HT-29 (cell line): ENCODE results near the gene CACNA1A. TPM values are rescaled to one million over a fixed set of nuclear protein-coding genes. Genes with fewer than 3 reads are reported as not detected.

Source experiments
- DNase-seq: peaks from one replicate; pipeline ENCODE4 v3.0.0-alpha.2; 2015; ENCODE audit warnings: low spot score
- total RNA-seq: library from RNA; depleted of rRNA; stranded (reverse); fragments of >200 nt; shearing (Covaris generic); gene quantifications from 2 replicates; pipeline ENCODE4 v1.2.3, GENCODE V29; 2014

The CACNA1A gene
- total RNA-seq, 1 experiment from 2014 or later = 0.10 TPM

DNA sequence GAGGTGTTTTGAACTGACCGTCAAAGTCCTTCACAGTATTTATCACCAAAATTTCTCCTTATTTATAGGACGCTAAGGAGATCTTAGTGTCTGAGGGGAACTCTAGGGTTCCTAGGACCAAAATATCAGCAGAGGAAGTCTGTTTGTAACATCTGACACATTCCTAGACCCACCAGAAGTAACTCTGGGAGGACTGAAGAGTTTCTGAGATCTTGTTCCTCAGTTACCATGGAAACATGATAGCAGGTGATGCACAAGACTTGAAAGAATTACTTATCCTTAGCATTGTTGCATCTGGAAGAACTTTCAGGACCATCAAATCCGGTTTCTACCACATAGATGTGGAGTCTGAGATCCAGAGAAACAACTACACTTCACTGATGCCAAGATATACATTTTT, 191.5 kb downstream of the CACNA1A start:
- no peak for DNase-seq

DNA sequence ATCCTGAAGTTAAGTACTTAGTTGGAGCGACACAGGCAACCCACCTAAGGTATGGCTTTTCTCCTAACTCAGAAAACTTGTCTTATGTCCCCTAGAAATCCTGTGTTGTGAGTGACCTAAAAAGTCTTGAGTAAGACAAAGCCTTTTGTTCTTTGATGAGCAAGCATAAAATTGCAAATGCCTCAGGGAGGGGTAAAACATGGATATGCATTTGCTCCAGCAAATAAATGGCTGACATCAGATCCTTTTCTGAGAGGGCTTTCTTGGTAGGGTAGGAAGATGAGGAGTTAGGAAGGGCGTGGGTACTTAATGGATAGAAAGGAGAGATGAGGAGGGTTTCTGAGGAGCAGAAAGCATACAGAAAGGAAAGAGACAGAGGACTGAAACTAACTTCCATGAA, 192.4 kb downstream of the CACNA1A start:
- no peak for DNase-seq

DNA sequence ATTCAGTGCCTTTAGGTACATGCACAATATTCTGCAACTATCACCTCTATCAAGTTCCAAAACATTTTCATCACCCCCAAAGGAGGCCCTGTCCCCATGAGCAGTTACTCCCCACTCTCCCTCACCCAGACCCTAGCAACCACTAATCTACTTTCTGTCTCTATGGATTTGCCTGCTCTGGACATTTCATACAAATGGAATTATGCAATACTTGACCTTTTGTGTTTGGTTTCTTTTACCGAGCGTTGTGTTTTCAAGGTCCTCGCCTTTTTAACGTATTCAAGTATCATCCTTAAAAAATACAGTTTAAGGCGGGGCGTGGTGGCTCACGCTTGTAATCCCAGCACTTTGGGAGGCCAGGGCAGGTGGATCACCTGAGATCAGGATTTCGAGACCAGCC, 196.4 kb downstream of the CACNA1A start:
- DNase-seq = no peak

DNA sequence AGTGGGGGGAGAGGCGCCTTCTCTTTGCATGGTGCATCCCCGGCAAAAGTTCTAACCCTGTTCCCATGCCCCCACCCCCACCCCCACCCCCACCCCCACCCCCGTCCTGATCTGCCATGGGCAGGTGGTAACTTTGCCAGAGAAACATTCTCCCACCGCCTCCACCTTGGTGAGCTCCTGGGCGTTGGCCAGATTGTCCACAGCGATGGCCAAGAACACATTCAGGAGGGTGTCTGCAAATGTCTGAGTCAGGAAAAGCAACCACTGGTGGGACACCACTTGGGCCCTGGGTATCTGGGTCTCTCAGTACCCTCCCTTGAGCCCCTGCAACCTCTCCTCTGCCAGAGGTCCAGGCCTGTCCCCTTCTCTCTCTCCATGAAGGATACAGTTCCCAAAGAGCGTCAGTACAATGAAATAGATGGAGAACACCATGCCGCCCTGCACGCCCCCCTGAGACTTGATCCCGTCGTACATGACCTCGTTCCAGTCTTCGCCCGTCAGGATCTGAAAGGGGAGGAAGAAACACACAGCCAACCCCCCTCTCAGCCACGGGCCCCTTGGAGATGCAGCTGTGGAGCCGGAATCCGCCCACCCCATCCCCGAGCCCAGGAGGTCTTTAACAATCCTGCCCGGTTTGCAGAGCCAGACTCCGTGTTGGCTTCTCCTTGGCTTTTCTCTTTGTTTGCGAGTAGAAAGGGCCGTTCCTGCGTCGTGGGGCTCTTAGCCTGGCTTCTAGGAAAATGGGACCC, 202.7 kb downstream of the CACNA1A start:
- DNase-seq = no peak

- DNase-seq = no peak
Measured at GRCh38 chr19:13302526-13303270, 203.6 kb downstream of the CACNA1A start.

DNA sequence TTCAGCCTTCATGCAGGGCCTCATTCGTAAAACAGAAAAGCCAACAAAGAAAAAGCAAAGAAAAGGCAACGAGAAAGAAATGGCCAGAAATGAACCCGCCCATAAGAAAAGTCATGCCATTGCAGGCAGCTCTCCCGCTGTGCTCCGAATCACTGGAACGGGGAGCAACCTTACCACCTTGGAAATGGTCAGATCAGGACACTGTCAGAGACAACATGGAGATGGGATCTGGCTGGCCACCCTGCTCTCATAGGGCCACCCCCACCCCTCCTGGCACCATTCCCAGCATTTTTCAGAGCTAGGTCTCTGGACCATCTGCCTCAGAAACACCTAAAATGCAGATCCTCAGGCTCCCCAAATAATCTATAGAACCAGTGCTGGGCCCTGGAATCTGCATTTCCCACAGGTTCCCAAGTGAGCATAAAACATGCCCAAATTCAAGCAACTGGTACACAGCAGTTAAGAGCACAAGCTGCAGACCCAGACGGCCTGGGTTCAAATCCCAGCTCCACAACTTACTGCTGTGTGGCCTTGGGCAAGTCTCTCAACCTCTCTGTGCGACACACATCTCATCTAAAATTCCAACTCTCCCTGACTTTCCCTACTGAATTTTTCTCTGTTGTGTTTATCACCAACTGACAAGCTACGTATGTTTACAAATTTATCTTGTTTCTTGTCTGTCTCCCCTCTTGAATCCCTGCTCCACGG, 204.5 kb downstream of the CACNA1A start:
- DNase-seq = no peak

DNA sequence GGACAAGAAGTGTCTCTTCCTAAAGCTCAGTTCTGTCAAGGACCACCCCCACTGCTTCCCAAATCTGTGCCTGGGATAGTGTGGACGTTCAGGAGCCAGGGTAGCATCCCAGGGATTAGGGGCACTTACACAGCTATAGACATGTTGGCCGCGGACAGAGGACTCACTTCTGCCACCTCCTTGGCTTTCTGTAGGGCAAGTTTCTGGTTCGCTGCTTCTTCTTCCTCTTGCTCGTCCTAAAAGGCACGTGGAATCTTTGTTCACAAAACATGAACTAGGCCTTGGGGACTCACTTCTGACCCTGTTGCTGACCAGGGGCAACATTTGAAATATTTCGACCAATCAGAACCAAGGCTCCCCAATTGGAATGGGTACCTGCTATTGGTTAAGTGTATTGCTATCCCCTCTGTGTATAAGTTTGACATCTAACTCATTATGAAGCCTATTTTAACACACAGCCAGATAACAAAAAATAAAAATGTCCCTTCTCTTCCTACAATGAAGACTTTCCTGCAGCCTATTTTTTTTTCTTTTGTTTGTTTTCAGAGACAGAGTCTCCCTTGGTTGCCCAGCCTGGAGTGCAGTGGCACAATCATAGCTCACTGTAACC, 205.8 kb downstream of the CACNA1A start:
- no peak for DNase-seq

- DNase-seq = no peak
Measured at GRCh38 chr19:13299838-13300237, 206.4 kb downstream of the CACNA1A start.

DNA sequence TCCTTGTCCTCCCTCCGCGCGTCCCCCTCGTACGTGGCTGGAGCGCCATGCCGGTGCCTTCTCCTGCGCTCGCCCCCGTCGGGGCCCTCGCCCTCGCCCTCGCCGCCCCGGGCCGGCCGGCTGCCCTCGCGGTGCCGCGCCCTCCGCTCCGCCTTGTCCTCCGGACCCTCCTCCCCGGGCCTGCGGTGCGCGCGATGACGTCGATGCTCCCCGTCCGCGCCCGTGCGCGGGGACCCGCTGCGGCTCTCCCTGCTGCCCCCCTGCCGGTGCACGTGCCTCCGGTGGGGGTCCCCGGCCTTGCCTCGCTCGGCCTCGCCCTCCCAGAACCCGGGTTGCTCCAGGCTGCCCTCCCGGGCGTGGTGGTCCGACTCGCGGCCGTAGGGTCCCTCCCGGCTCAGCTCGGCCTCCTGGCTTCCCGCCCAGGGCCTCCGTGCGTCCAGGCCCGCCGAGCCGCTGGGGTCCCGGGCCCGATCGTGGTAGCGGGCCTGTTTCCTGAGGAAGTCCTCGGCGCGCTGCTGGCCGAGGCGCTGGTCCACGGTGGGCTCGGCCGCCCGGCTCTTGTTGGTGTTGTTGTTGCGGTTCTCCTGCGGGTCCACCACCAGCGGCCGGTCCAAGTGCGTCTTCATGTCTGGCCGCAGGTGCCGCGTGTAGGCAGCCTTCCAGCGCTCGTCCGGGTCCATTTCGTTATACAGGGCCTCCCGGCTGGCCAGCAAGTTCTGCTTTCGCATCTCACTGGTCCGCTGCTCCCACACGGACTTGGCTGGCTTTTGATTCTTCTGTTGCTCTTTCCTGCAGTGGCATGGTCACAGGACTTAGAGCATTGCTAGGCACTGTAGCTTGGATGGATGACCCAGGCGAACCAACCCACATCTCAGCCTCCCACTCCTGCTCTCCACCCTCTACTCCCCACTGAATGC, 207.5 kb downstream of the CACNA1A start:
- DNase-seq = no peak

GRCh38 chr19:13297023-13297422, 209.3 kb downstream of the CACNA1A start:
- DNase-seq = no peak

GRCh38 chr19:13294812-13295567, 211.3 kb downstream of the CACNA1A start:
- DNase-seq = no peak

GRCh38 chr19:13291913-13292312, 214.4 kb downstream of the CACNA1A start:
- no peak for DNase-seq

DNA sequence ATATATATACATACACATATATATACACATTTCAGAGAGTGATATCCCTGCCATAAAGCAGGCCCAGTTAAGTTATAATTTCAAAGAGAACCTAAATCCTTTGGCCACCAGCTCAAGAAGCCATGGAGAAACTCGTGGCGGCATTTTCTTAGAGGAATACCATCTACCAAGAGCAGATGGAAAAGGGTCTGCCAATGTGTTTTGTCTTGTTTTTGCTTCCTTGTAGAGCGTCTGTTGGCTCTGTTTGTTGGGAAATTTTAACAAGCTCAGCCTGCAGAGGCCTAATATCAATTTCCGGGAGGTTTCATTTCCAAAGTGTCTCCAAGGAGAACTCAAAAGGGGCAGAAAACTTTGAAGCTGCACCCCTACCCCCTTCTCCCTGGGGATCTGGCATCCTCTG, 215.5 kb downstream of the CACNA1A start:
- DNase-seq = no peak

DNA sequence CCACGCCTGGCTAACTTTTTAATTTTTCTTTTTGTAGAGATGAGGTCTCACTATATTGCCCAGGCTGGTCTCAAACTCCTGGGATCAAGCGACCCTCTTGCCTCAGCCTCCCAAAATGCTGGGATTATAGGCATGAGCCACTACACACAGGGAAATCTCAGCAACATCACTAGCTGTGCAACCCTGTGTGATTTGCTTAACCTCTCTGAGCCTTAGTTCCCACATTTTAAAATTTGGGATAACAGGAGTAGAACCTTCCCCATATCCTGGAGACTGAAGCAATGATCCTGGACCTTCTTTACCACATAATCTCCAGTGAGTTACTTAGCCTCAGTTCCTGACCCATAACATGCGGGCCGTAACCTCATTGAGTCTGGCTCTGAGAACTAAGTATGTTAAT, 217.0 kb downstream of the CACNA1A start:
- no peak for DNase-seq

GRCh38 chr19:13286195-13286985, 219.9 kb downstream of the CACNA1A start:
- no peak for DNase-seq

GRCh38 chr19:13284929-13285928, 221.1 kb downstream of the CACNA1A start:
- no peak for DNase-seq

GRCh38 chr19:13283871-13284270, 222.4 kb downstream of the CACNA1A start:
- no peak for DNase-seq

GRCh38 chr19:13282486-13283065, 223.7 kb downstream of the CACNA1A start:
- no peak for DNase-seq
